GM21381 (cell line): Measurements from ENCODE around the gene SIK2.

Source experiments
- ATAC-seq: cut with Tn5 transposase; IDR thresholded peaks from one replicate; pipeline ENCODE4 v1.9.1; 2021; ENCODE audit warnings: mild to moderate bottlenecking, moderate library complexity; ENCODE audit not compliant: unreplicated experiment

SIK2 gene

DNA sequence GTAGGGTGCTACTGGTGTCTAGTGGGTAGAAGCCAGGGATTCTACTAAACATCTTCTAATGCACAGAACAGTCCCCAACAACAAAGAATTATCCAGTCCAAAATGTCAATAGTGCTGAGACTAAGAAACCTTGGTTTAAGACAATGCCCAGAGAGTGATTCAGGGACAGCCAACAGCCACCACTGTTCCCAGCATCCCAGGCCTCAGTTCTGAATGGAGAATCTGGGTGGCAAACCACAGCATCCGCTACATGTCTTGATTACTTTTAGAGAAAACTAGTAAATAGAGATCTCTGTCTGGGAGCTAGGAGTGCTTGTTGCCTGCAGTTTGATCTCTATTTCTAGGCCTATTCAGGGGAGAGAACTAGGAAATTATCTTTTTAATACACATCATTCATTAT is 20.9 kb upstream of the SIK2 start:
- ATAC-seq, result no peak

DNA sequence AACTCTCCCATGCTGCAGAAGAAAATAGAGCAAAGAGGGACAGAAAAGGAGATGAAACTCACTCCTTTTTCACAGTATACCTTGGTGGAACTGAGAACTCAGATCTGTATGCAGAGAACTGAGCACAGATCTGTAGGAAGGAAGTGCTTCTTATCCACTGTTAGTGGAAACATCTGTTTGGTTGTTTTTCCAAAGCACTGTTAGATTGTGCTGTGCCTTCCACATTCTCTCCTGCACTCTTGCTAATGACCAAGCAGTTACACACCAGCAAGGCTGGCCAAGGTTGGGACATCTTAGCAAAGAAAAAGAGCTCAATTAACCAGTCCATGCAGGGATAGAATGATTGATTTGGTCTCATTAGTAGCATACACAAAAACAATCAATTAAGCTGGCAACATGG is 20.1 kb upstream of the SIK2 start:
- ATAC-seq, result no peak

DNA sequence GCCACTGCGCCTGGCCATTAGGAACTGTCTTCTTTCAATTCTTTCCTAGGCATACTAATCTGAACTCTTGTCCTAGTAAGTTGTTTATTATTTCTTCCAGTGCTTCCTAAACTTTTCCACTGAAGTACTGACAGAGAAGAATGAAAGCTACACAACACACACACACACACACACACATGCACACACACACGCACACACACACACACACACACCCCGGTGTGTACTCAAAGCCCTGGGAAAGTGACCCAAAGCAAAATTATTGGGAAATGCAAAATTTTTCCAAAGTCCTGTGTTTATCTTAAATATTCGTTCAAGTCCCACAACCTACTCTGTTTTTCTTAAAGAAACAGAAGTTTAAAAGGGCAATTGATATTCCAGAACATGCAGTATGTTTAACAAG is 19.4 kb upstream of the SIK2 start:
- ATAC-seq, result no peak

DNA sequence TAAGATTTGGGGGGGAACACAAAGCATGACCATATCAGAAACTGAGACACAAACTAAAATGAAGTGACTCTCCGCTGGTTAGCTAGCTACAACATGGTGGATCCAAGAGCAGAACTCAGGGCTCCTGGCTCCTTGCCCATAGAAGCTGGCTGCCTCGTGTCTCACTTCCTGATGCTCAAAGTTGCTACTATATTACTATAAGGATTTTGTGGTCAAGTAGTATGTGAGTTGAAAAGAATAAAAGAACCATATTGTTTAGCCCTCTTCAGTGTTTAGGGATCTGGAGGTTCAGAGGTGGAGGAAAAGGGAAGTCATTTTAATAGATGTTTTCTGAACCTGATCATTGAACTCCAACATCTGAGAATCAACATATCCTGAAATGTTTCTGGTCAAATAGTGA is 16.9 kb upstream of the SIK2 start:
- ATAC-seq, result no peak

DNA sequence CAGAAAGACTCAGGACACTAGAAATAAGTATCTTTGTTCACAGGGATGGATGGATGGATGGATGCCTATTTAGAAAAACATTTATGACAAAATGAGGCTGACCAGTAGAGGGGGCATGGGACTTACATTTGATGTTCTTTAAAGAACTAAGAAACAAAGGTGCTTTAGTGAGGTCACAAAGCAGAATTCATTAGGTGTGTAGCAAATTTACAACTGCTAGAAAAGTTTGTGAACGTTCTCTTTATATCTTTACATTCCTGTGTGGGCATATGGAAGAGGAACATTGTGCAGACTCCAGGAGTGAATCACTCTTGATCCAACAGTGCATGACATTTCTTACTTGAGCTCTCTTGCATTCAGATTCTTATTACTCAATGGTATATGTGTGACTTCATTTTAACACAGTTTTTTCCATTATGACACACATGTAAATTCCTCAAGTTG is 15.8 kb upstream of the SIK2 start:
- no peak for ATAC-seq

DNA sequence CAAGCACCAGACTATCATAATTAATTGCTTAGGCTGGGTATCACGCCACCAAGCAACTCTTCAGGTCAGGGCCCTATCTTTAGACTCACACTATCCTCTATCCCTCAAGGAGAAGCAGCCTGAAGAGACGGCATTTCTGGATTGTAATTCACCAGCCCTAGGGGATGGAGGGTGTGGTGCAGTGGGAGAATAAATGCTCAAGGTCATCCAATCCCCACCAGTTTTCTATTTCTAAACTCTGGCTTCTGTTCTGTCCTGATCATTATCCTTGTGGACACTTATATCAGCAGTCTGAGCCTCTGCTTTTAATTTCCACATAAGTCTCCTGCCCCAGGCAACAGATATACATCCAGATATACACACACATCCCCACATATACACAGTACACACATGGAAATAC is 13.1 kb upstream of the SIK2 start:
- ATAC-seq, result no peak

DNA sequence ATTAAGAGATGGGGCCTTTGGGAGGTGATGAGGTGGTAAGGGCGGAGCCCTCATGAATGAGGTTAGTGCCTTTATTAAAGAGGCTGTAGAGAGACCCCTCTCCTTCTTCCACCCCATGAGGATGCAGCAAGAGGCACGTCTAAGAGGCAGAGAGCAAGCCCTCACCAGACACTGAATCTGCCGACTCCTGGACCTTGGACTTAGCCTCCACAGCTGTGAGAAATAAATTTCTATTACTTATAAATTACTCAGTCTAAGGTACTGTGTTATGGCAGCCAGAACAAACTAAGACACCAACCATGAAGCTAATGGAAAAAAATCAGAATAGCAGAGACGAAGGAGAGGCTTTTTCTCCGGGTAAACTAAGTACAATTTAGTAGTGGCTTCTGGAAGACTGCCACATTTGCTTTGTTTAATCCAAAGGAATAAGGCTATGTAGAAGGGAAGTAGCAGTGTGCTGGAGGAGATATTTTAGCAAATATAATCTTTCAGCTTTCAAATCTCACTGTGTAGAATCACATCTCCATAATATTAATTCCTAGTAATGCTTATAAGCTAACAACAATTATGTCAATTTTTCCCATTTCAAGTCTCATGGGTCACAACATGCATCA is 12.3 kb upstream of the SIK2 start:
- no peak for ATAC-seq

DNA sequence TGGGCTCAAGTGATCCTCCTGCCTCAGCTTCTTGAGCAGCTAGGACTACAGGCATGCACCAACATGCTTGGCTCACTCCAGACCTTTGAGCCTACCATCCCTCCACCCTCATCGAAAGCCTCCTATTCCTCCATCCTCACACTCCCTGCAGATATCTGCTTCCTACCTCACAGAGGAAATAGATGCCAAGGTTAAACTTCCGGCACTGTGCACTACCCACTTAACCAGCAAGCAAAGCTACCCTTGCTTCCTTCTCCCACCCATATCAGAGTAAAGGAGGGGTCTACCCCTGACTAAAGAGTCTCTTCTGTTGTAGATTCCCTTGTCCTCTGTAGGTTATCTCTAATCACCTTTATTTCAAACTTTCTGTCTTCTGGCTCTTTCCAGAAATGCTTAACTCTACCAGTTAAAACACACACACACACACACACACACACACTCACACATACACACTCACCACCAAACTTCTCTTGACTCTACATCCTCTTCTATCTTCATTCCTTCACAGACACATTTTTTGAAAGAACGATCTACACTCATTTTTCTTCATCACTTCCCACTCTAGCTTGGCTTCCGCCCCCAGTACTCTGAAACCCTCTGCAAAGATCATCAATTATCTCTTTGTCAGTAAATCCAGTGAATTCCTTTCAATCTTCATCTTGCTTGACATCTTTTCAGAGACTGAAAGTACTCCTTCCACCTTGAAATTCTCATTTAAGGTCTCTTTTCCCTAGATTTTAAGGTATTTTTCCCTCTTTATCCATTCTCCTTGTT is 10.9 kb upstream of the SIK2 start:
- ATAC-seq, result no peak

DNA sequence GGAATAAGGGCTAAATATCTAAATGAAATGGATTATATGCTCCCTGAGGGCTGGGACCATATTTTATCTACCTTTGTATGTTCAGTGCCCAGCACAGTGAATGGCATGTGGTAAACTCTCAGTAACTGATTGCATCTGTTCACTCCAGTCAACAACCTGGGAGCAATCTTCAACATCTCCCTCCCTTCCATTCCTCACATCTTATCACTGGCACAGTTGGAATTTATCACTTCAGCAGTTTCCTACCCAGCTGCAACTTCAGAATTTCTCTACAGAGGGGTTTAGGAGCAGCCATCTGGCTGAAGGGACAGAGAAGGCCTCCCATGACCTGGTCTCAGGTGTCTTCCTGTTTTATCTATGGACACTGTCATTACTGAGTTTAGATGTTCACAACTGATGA is 9.8 kb upstream of the SIK2 start:
- no peak for ATAC-seq

DNA sequence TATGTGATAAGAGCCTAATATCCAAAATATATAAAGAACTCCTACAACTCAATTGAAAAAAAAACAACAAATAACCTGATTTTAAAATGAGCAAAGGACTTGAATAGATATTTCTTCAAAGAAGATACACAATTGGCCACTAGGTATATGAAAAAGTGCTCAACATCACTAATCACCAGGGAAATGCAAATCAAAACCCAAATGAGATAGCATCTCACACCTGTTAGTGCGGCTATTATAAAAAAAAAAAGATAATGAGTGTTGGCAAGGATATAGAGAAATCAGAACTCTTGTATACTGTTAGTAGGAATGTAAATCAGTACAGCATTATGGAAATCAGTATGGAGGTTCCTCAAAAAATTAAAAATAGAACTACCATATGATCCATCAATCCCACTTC is 5.9 kb upstream of the SIK2 start:
- no peak for ATAC-seq

DNA sequence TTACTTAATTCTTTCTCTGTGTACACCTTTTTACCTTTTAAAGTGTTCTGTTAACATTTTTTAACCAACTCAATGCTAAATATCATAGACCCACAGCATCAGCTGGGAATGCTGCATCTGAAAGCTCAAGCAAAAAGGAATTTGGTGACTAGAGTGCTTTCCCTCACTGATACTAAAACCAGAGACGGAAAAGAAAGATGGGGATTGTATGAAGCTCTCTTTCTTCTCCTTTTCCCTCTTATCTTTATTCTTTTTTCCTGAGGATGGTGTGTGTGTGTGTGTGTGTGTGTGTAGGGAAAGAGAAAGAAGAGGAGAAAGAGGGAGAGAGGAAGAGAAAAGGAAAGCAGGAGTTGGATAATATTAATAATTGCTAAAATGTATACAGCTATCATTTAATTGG is 4.1 kb upstream of the SIK2 start:
- ATAC-seq, result no peak

DNA sequence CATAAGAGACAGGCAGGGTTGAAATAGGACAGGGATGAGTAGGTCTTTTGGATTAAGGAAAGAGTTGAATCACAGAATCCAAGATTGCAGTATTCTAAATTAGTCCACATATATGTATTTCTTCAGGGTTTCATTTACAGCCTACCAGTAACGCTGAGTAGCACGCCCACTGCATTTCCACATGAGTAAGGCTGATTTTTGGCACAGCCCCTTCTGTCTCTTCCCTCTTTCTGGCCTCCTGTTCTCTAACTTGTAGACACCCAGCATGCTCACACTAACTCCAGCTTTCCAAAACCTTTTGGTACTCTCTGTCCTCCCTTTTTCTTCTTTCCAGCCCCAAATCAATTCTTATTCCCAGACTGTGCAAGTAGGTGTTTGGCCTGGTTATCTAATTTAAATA is 3.7 kb upstream of the SIK2 start:
- ATAC-seq, result no peak

DNA sequence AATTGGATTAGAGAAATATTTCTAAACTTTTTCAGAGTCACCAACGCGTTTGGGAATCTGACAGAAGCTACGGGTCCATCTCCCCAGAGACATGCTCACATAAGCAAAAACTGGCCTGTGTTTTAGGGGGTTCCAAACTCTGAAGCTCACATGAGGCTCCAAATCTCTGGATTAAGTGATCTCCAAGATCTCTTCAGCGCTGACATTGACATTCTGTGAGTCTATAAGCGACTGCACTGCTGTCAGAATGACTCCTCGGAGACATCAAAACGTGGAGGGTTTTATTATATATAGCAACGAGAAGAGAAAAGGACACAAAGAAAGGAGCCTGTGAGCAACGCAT is 642 bp upstream of the SIK2 start:
- ATAC-seq, result no peak

DNA sequence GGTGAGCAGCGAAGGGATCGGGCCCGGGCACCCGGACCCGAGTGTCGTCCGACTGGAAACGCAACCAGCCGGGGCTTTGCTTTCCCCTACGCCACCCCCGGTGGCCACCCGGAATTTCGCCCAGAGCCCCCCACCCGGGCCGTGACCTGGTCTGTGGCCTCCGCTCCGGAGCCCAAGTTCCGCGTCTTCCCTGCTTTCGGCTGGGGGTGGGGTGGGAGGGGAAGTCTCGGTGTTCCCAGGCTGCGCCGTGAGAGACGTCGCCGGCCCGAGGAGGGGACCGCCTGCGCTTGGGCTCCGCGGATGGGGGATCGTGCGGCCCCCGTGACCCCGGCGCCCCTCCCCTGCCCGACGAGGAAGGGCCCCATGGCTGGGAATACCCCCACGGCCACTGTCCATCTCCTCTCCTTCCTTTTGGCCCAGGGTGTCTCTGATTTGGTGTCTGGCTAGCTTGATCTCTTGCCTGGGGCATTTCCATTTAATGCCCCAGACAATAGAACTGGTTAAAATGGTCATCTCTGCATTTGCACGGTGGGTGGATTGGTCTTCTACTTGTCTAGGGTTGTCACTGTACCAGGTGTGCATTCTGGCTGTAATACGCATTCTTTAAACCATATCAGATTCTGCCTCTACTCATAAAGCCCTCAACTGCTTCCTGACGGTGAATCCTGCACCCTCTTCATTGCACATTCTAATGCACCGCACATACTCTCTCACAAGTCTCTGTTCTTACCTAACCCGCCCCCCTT is 789 bp downstream of the SIK2 start:
- ATAC-seq, result no peak

DNA sequence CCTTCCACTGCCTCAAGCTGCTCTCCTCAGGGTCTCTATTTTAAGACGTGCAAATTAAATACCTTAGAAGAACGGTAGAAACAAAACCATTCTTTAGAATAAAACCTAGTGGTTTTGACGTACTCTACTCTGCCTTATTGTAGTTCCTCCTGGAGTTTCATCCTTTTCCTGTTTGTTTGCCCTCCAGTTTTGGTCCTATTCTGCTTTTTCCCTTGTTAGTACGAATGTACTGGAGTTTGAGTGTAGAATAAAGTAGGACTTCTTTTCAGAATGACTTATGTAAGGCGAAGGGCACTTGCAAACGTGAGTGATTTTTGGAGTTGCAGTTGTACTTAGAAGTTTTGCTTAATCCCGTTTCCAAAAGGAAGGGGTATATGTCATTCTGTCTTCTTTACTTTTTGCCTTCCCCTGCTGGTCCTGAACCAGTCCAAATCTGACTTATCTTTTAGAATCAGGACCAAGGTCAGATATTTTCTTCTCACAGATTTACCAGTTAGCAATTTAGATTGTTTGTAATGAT is 1.4 kb downstream of the SIK2 start:
- ATAC-seq, result no peak

DNA sequence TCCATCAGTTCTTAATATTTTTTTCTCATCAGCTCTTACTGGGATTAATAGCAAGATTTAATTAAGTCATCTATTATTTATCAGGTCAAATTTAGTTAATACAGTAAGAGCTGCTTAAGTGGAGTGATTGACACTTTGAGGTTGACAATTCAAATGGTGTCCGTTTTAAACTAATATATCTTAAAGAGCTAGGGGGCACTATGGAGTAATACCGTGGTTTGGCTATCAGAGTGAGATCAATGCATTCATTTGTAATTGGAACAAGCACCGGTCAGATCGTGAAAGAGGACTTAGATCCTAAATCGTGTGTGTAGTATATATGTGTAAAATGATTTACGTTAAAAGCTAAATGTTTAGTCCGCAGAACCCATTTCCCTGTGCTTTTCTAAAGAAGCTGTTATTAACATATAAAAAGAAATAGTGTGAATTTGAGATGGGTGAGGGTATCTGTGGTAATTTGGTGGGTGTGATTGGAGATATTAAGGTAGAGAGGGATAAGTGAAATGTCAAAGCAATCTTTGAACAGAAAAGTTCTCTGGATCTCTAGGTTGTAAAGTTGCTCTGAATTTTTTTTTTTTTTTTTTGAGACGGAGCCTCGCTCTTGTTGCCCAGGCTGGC is 2.3 kb downstream of the SIK2 start:
- no peak for ATAC-seq

DNA sequence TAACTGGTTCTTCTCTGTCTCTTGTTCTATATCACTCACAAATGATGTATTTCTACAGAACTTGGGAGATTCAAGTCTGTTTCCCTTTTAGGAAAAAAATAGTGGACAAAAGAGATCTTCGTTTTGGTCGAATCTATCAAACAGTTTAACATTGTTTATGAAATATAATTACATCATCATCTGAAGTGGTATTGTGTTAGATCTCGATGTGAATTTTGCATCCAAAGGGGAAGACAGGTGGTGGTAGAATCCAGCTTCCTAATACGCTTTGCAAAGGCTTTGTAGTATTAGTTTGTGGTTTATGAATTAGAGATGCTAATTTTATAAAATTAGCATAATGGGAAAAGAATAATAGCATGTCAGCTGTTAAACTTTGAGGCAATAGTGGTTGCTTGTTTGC is 3.4 kb downstream of the SIK2 start:
- no peak for ATAC-seq

DNA sequence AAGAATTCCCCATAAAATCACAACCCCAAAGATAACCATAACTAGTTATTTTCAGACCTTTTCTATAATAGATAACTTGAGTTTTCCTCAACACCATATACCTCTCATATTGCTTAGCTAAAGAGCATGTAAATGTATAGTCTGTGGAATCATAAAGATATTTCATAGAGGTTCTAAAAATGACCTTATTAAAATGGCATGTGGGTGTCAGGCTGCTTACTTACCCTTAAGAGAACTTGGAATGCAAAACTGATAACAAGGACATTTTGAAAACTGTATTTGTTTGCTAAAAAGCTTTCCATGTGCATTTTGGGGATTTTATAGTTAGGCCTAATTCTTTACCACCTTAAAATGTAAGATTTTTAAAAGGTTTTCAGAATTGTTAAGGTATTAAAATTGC is 4.7 kb downstream of the SIK2 start:
- no peak for ATAC-seq

DNA sequence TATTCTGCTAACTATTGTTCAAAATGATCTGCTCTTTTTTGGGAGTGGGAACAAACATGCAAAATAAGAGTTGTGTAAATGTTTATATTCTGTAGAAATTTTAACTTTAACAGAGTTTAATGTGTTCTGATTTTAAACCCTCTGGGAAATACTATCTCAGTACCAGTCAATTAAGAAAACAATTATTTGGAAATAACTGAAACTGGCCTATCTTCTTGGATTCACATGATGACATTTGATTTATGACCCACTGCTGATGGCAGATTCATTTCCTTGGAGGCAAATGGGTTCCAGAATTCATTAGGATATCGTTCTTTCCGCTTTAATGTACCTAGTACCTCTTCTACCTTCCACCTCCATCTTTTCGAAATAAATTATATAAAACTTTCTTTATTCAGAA is 5.5 kb downstream of the SIK2 start:
- ATAC-seq, result no peak

DNA sequence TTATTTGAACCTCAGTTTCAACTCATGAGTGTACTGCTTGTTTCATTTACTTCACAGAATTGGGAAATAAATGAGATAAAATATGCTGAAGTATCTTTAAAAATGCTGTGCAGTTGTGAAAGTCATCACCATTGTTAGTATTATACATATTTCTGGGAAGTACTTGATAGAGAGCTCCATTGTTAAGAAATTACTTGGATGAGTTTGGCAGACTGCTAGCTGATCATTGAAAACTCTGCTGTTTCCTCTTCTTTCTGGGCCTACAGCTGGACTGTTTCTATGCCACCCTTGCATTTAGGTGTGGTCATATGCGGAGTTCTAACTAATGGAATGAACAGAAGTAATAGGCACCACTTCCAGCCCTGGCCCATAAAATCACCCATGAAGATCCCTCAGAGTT is 10.0 kb downstream of the SIK2 start:
- no peak for ATAC-seq

DNA sequence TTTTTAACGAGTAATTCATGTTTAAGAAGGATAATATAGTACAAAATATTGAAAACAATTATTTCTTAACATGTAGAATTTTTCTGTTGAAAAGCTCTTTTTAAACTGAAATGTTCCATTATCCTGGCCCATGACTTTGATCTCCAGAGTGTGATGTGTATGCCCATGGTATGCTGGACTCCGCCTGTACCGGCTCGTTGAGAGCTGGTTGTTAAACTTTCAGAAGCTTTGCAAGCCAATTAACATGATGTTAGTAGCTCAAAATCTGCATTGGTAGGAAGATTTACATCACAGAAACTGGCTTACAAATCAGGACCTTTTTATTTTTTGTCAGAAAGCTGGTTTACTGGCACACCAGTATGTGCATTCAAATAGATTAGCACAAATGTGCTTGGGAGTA is 15.0 kb downstream of the SIK2 start:
- no peak for ATAC-seq

DNA sequence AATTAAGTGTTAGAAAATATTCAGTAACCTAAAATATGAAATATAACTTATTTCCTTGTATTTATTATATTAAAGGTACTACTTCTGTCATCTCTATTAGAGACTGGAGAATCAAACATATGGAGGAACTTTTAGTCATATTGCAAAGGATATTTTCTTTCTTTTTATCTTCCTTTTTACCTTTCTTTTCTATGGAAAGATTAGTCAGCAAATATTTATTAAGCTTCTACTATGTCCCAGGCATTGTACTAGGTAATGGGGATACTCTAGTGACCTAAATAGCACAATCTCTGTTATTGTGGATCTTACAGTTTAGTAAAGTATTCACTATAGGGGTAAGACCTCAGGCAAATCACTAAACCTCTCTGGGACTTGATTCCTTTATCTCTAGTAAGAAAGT is 18.3 kb downstream of the SIK2 start:
- ATAC-seq, result no peak
